ENCODE results near the gene JAZF1.

DNA sequence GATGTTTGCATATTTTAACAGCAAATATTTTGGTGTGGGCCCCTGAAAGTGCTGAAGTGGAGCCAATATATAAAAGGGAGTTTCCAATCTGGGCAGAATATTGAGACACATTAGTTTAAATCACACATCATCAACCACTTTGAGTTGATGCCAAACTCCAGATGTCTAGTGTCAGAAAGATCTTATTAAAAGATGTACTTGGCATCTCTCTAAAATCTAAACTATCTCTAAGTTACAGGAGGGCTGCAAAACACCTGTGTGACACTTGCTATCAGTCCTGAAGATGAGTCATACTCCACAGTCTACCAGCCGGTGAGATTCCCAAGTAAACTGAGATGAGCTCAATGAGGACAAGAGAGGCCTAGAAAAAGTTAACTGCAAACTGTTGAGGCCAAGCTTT is 11.4 kb downstream of the JAZF1 start:
- TF ChIP-seq POLR2A (IDR thresholded peaks at IDR 0.05) (no peak), EP300 (IDR thresholded peaks at IDR 0.05) (no peak)
- TF ChIP-seq, protein P1, sequence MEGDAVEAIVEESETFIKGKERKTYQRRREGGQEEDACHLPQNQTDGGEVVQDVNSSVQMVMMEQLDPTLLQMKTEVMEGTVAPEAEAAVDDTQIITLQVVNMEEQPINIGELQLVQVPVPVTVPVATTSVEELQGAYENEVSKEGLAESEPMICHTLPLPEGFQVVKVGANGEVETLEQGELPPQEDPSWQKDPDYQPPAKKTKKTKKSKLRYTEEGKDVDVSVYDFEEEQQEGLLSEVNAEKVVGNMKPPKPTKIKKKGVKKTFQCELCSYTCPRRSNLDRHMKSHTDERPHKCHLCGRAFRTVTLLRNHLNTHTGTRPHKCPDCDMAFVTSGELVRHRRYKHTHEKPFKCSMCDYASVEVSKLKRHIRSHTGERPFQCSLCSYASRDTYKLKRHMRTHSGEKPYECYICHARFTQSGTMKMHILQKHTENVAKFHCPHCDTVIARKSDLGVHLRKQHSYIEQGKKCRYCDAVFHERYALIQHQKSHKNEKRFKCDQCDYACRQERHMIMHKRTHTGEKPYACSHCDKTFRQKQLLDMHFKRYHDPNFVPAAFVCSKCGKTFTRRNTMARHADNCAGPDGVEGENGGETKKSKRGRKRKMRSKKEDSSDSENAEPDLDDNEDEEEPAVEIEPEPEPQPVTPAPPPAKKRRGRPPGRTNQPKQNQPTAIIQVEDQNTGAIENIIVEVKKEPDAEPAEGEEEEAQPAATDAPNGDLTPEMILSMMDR (IDR thresholded peaks at IDR 0.05): no peak

Data from gastroesophageal sphincter (tissue), 3 donors.